Sigmoid colon (tissue), 4 donors: ENCODE results near the gene MYRFL.

Experiments used
- CTCF ChIP-seq, 4 experiments: fragments of 450-650 bp in 3 of 4; fragments of 200-600 bp in 1 of 4; IDR thresholded peaks; one replicate each; pipeline ENCODE4 v1.5.1; 2016 to 2019; ENCODE audit warnings: antibody characterized with exemption in 4 of 4, mild to moderate bottlenecking in 3 of 4, moderate library complexity in 2 of 4
- POLR2A ChIP-seq, 2 donors: fragments of 450-650 bp; IDR thresholded peaks; one replicate each; pipeline ENCODE4 v1.6.1; 2016; ENCODE audit warnings: antibody characterized with exemption in 2 of 2, mild to moderate bottlenecking in 2 of 2, moderate library complexity in 2 of 2
- POLR2AphosphoS5 ChIP-seq, 4 donors: sonication (generic); formaldehyde crosslinking; IDR thresholded peaks; one replicate each; pipeline ENCODE4 v1.6.1; 2017; ENCODE audit warnings: antibody characterized with exemption in 4 of 4

GRCh38 chr12:70002097-70002911, 177.3 kb downstream of the MYRFL start:
- TF ChIP-seq POLR2A (IDR thresholded peaks at IDR 0.05): no peak
- no peak for TF ChIP-seq CTCF (IDR thresholded peaks at IDR 0.05)
- TF ChIP-seq POLR2AphosphoS5 (IDR thresholded peaks at IDR 0.05): no peak
